MG63 (cell line): Measurements from ENCODE around the gene COX14. TPM values are rescaled to one million over a fixed set of nuclear protein-coding genes. Genes with fewer than 3 reads are reported as not detected.

Experiments used
- DNase-seq: peaks from one replicate; pipeline ENCODE4 v3.0.0-alpha.2; 2020
- H3K27me3 ChIP-seq: fragments of 250-450 bp; sonication (Bioruptor Pico); 2 replicates; pipeline ENCODE4 v1.5.1; 2020; ENCODE audit warnings: mild to moderate bottlenecking, moderate library complexity
- H3K36me3 ChIP-seq: fragments of 250-450 bp; sonication (Bioruptor Pico); 2 replicates; pipeline ENCODE4 v1.5.1; 2020; ENCODE audit warnings: mild to moderate bottlenecking, moderate library complexity
- H3K4me3 ChIP-seq: fragments of 250-450 bp; sonication (Bioruptor Pico); 2 replicates; pipeline ENCODE4 v1.5.1; 2020; ENCODE audit warnings: mild to moderate bottlenecking, moderate library complexity
- H3K9me3 ChIP-seq: fragments of 250-450 bp; sonication (Bioruptor Pico); 2 replicates; pipeline ENCODE4 v1.5.1; 2020; ENCODE audit warnings: mild to moderate bottlenecking, moderate library complexity
- total RNA-seq: library from RNA; depleted of rRNA; stranded (reverse); fragments of >200 nt; shearing (Covaris generic); gene quantifications from 2 replicates; pipeline ENCODE4 v1.2.3, GENCODE V29; 2014; ENCODE audit warnings: low replicate concordance

Gene COX14
- total RNA-seq, 1 experiment from 2014 or later: 39.3 TPM

GRCh38 chr12:50102131-50102531 is 9.9 kb upstream of the COX14 start:
- no peaks in the 10 kb centered on the region for H3K9me3 ChIP-seq
- H3K36me3 ChIP-seq: peaks cover 30% of the 10 kb centered on the region
- no peaks in the 10 kb centered on the region for H3K27me3 ChIP-seq
- no peak overlapping the region for H3K4me3 ChIP-seq
- no peak for DNase-seq

- Histone ChIP-seq H3K4me3 (no peak overlapping the region), H3K9me3 (no peaks in the 10 kb centered on the region), H3K36me3 (peaks cover 27% of the 10 kb centered on the region), H3K27me3 (no peaks in the 10 kb centered on the region)
- no peak for DNase-seq
Observed at GRCh38 chr12:50102646-50103309, 9.3 kb upstream of the COX14 start.

GRCh38 chr12:50103351-50103750 is 8.7 kb upstream of the COX14 start:
- H3K27me3 ChIP-seq: no peaks in the 10 kb centered on the region

GRCh38 chr12:50103767-50104321 is 8.2 kb upstream of the COX14 start, which contains the start of gene GPD1:
TSS of gene GPD1 (plus strand) at chr12:50104008. CDS start at chr12:50104051, 43 bp downstream.
- Histone ChIP-seq H3K27me3 (no peaks in the 10 kb centered on the region), H3K9me3 (no peaks in the 10 kb centered on the region), H3K4me3 (no peak within 1 kb of the TSS), H3K36me3 (peaks cover 16% of the 10 kb centered on the region)
- DNase-seq: peak; percentile 17

More at GRCh38 chr12:50103351-50103750, 8.7 kb upstream of the COX14 start:
- Histone ChIP-seq H3K36me3 (peaks cover 21% of the 10 kb centered on the region), H3K4me3 (no peak overlapping the region), H3K9me3 (no peaks in the 10 kb centered on the region)
- DNase-seq: no peak

GRCh38 chr12:50104417-50105366 is 7.3 kb upstream of the COX14 start:
- Histone ChIP-seq H3K9me3 (no peaks in the 10 kb centered on the region), H3K27me3 (no peaks in the 10 kb centered on the region), H3K36me3 (peaks cover 8% of the 10 kb centered on the region), H3K4me3 (no peak overlapping the region)
- no peak for DNase-seq

- no peak for DNase-seq
- H3K4me3 ChIP-seq: no peak overlapping the region
- H3K36me3 ChIP-seq: peaks cover 5% of the 10 kb centered on the region
- H3K9me3 ChIP-seq: no peaks in the 10 kb centered on the region
- H3K27me3 ChIP-seq: no peaks in the 10 kb centered on the region
Observed at GRCh38 chr12:50105913-50106450, 6.1 kb upstream of the COX14 start.

GRCh38 chr12:50106907-50107306 is 5.1 kb upstream of the COX14 start:
- Histone ChIP-seq H3K4me3 (no peak overlapping the region), H3K36me3 (no peaks in the 10 kb centered on the region), H3K27me3 (no peaks in the 10 kb centered on the region), H3K9me3 (no peaks in the 10 kb centered on the region)
- DNase-seq: no peak

- Histone ChIP-seq H3K36me3 (no peaks in the 10 kb centered on the region), H3K4me3 (no peak overlapping the region), H3K9me3 (no peaks in the 10 kb centered on the region), H3K27me3 (no peaks in the 10 kb centered on the region)
- no peak for DNase-seq
Observed at GRCh38 chr12:50107416-50108268, 4.4 kb upstream of the COX14 start.

GRCh38 chr12:50109319-50109718 is 2.7 kb upstream of the COX14 start:
- H3K4me3 ChIP-seq: no peak overlapping the region
- no peaks in the 10 kb centered on the region for H3K27me3 ChIP-seq
- no peaks in the 10 kb centered on the region for H3K36me3 ChIP-seq
- H3K9me3 ChIP-seq: no peaks in the 10 kb centered on the region
- DNase-seq: no peak

- DNase-seq: no peak
- no peaks in the 10 kb centered on the region for H3K9me3 ChIP-seq
- H3K36me3 ChIP-seq: no peaks in the 10 kb centered on the region
- no peaks in the 10 kb centered on the region for H3K27me3 ChIP-seq
- no peak overlapping the region for H3K4me3 ChIP-seq
Observed at GRCh38 chr12:50110127-50110761, 1.8 kb upstream of the COX14 start.

- DNase-seq: peak; percentile 44
- H3K27me3 ChIP-seq: no peaks in the 10 kb centered on the region
- H3K36me3 ChIP-seq: peaks cover 3% of the 10 kb centered on the region
- H3K4me3 ChIP-seq: no peak overlapping the region
- H3K9me3 ChIP-seq: no peaks in the 10 kb centered on the region
Observed at GRCh38 chr12:50110762-50111351, 1.2 kb upstream of the COX14 start.

GRCh38 chr12:50111395-50111692 is 692 bp upstream of the COX14 start:
- no peak for DNase-seq
- H3K36me3 ChIP-seq: peaks cover 3% of the 10 kb centered on the region
- no peaks in the 10 kb centered on the region for H3K9me3 ChIP-seq
- no peaks in the 10 kb centered on the region for H3K27me3 ChIP-seq
- peak overlapping the region; percentile 80 for H3K4me3 ChIP-seq

- H3K4me3 ChIP-seq: peak overlapping the region; percentile 80
- H3K27me3 ChIP-seq: no peaks in the 10 kb centered on the region
- H3K36me3 ChIP-seq: peaks cover 9% of the 10 kb centered on the region
- no peaks in the 10 kb centered on the region for H3K9me3 ChIP-seq
- no peak for DNase-seq
Observed at GRCh38 chr12:50112456-50113218, 601 bp downstream of the COX14 start.

GRCh38 chr12:50117057-50117622 is 5.1 kb downstream of the COX14 start:
- Histone ChIP-seq H3K36me3 (peaks cover 40% of the 10 kb centered on the region), H3K9me3 (peaks cover 2% of the 10 kb centered on the region; the same call in 1 of the 2 replicates), H3K4me3 (no peak overlapping the region), H3K27me3 (no peaks in the 10 kb centered on the region)
- no peak for DNase-seq

- Histone ChIP-seq H3K36me3 (peaks cover 49% of the 10 kb centered on the region), H3K9me3 (peaks cover 2% of the 10 kb centered on the region; the same call in 1 of the 2 replicates), H3K4me3 (no peak overlapping the region), H3K27me3 (no peaks in the 10 kb centered on the region)
- no peak for DNase-seq
Observed at GRCh38 chr12:50119387-50119786, 7.4 kb downstream of the COX14 start.
